GM12878 (cell line): ENCODE results near the gene SMIM7. TPM values are rescaled to one million over a fixed set of nuclear protein-coding genes. Genes with fewer than 3 reads are reported as not detected.

Experiments used
- ATAC-seq: fragments of 200-7000 bp; cut with Tn5 transposase; 3 replicates; pipeline ENCODE4 v1.9.1; 2020; ENCODE audit warnings: mild to moderate bottlenecking, moderate library complexity
- BruUV-seq: library from RNA; stranded (reverse); fragments of 400-500 nt; replicated peaks from 2 replicates; lab custom pipeline; 2021; lab: Mats Ljungman, UMichigan
- CTCF ChIA-PET: fragments of 300-600 bp; sonication (Branson Sonifier 250); formaldehyde crosslinking; extraction: SDS; loops from one replicate; lab custom pipeline; 2021; ENCODE audit warnings: inconsistent platforms; lab: Yijun Ruan, JAX
- POLR2A ChIA-PET: fragments of 350-600 bp; formaldehyde crosslinking; extraction: SDS; loops from one replicate; lab custom pipeline; 2021; ENCODE audit warnings: inconsistent platforms; lab: Charles Lee
- RAD21 ChIA-PET: fragments of 300-600 bp; sonication (Branson Sonifier 250); formaldehyde crosslinking; loops from one replicate; lab custom pipeline; 2023; ENCODE audit warnings: antibody characterized with exemption; ENCODE audit not compliant: unreplicated experiment; lab: Charles Lee
- SMC1A ChIA-PET: fragments of 300-600 bp; sonication (Branson Sonifier 250); formaldehyde crosslinking; loops from one replicate; lab custom pipeline; 2023; ENCODE audit not compliant: unreplicated experiment, uncharacterized antibody; lab: Charles Lee
- DNase-seq: peaks from one replicate; pipeline ENCODE4 v3.0.0-alpha.2; 2011; ENCODE audit warnings: low read depth, low spot score
- FAIRE-seq: peaks from 3 replicates; lab custom pipeline; 2011; peaks lifted over from hg19 to GRCh38; lab: Jason Lieb, UNC
- H2AFZ ChIP-seq: 2 replicates; pipeline ENCODE4 v1.6.0; 2011; ENCODE audit warnings: low read depth, low read length, control low read depth; ENCODE audit not compliant: control insufficient read depth
- H3K27ac ChIP-seq: 2 replicates; pipeline ENCODE4 v1.5.1; 2011; ENCODE audit warnings: control low read depth; ENCODE audit not compliant: control insufficient read depth, insufficient read depth
- H3K27me3 ChIP-seq, 2 experiments: replicated peaks in 1 of 2; 2 replicates each; pipeline versions ENCODE4 v1.6.0 to v1.6.1; 2011; ENCODE audit warnings: low read length in 1 of 2; ENCODE audit not compliant: control insufficient read depth in 2 of 2, insufficient read depth in 2 of 2
- H3K36me3 ChIP-seq, 2 experiments: 2 replicates each; pipeline ENCODE4 v1.5.1; 2011; ENCODE audit warnings: low read length in 1 of 2; ENCODE audit not compliant: control insufficient read depth in 2 of 2, insufficient read depth in 2 of 2
- H3K4me1 ChIP-seq: 2 replicates; pipeline ENCODE4 v1.6.1; 2011; ENCODE audit warnings: mild to moderate bottlenecking, low read length, moderate library complexity, mixed read lengths; ENCODE audit not compliant: control insufficient read depth, insufficient read depth
- H3K4me2 ChIP-seq: 2 replicates; pipeline ENCODE4 v1.6.0; 2011; ENCODE audit warnings: control low read depth; ENCODE audit not compliant: control insufficient read depth, insufficient read depth
- H3K4me3 ChIP-seq: fragments of 200-600 bp; sonication (generic); 2 replicates; pipeline ENCODE4 v1.5.1; 2016
- H3K79me2 ChIP-seq: 2 replicates; pipeline ENCODE4 v1.6.0; 2011; ENCODE audit warnings: low read length; ENCODE audit not compliant: control insufficient read depth, insufficient read depth
- H3K9ac ChIP-seq: 2 replicates; pipeline ENCODE4 v1.8.0; 2011; ENCODE audit warnings: low read length, control low read depth, mixed read lengths; ENCODE audit not compliant: control insufficient read depth, insufficient read depth
- H3K9me3 ChIP-seq: replicated peaks from 3 replicates; pipeline ENCODE4 v1.5.1; 2011; ENCODE audit warnings: mild to moderate bottlenecking, low read length; ENCODE audit not compliant: control insufficient read depth, insufficient read depth
- H4K20me1 ChIP-seq: 2 replicates; pipeline ENCODE4 v1.6.0; 2011; ENCODE audit not compliant: control insufficient read depth, insufficient read depth
- ATF7 ChIP-seq: fragments of 450-650 bp; IDR thresholded peaks from 2 replicates; pipeline ENCODE4 v1.6.1; 2016; ENCODE audit warnings: low read depth, mild to moderate bottlenecking
- BHLHE40 ChIP-seq, 2 experiments: fragments of 450-650 bp in 1 of 2; IDR thresholded peaks; 2 replicates each; pipeline ENCODE4 v1.6.1; 2011 to 2017; ENCODE audit warnings: low read depth in 2 of 2, borderline replicate concordance in 1 of 2, improper control_type of control experiment in 1 of 2, low read length in 1 of 2, mild to moderate bottlenecking in 1 of 2
- BRCA1 ChIP-seq: IDR thresholded peaks from 2 replicates; pipeline ENCODE4 v1.6.1; 2011; ENCODE audit warnings: low read depth, low read length, improper control_type of control experiment
- FOS ChIP-seq: IDR thresholded peaks from 3 replicates; pipeline ENCODE4 v1.6.1; 2011; ENCODE audit warnings: borderline replicate concordance; ENCODE audit not compliant: insufficient read length; ENCODE audit errors: extremely low read depth
- GATAD2B ChIP-seq: fragments of 450-650 bp; conservative IDR thresholded peaks from 2 replicates; pipeline ENCODE4 v1.6.1; 2017; ENCODE audit warnings: low read depth, mild to moderate bottlenecking, moderate library complexity
- IKZF1 ChIP-seq: fragments of 450-650 bp; conservative IDR thresholded peaks from 2 replicates; pipeline ENCODE4 v1.6.1; 2017; ENCODE audit warnings: antibody characterized with exemption, mild to moderate bottlenecking
- IRF4 ChIP-seq: IDR thresholded peaks from 2 replicates; pipeline ENCODE4 v1.6.1; 2011; ENCODE audit warnings: low read depth, low read length
- JUNB ChIP-seq: IDR thresholded peaks from 2 replicates; pipeline ENCODE4 v1.6.1; 2016; ENCODE audit warnings: antibody characterized with exemption, mild to moderate bottlenecking
- MYC ChIP-seq: IDR thresholded peaks from 2 replicates; pipeline ENCODE4 v1.6.1; 2011; ENCODE audit warnings: mild to moderate bottlenecking, low read length, moderate library complexity, inconsistent platforms; ENCODE audit not compliant: insufficient read depth, insufficient replicate concordance, insufficient read length, severe bottlenecking
- PML ChIP-seq: IDR thresholded peaks from 2 replicates; pipeline ENCODE4 v1.6.1; 2012; ENCODE audit warnings: low read length, inconsistent platforms
- POLR2AphosphoS5 ChIP-seq: IDR thresholded peaks from 2 replicates; pipeline ENCODE4 v1.6.1; 2011; ENCODE audit warnings: mild to moderate bottlenecking, low read length, inconsistent platforms
- RUNX3 ChIP-seq: IDR thresholded peaks from 2 replicates; pipeline ENCODE4 v1.6.1; 2012; ENCODE audit warnings: low read length, inconsistent platforms
- SREBF2 ChIP-seq: IDR thresholded peaks from 2 replicates; pipeline ENCODE4 v1.6.1; 2012; ENCODE audit warnings: mild to moderate bottlenecking, low read length
- STAT3 ChIP-seq: IDR thresholded peaks from 2 replicates; pipeline ENCODE4 v1.6.1; 2011; ENCODE audit warnings: low read depth, low read length, improper control_type of control experiment
- TARDBP ChIP-seq: IDR thresholded peaks from 2 replicates; pipeline ENCODE4 v1.6.1; 2016; ENCODE audit warnings: borderline replicate concordance
- TCF3 ChIP-seq: IDR thresholded peaks from 2 replicates; pipeline ENCODE4 v1.6.1; 2012; ENCODE audit warnings: low read depth, mild to moderate bottlenecking, low read length, borderline replicate concordance; ENCODE audit not compliant: insufficient read depth
- WGBS: methylation state at CpG from one replicate; pipeline ENCODE4 v1.1.6; 2016; ENCODE audit warnings: low lambda C conversion rate; ENCODE audit not compliant: insufficient replicate concordance, insufficient coverage; ENCODE audit errors: missing lambda C conversion rate; 5-methylcytosine and 5-hydroxymethylcytosine counted together
- in situ Hi-C: fragments of 300-500 bp; cut with MboI; formaldehyde crosslinking; loops from 9 replicates; pipeline ENCODE4 v1.14.3; 2018; ENCODE audit warnings: mixed read lengths
- intact Hi-C: fragments of 100-400 bp; cut with micrococcal nuclease; formaldehyde crosslinking; loops from one replicate; pipeline ENCODE4 v1.14.2; 2022; ENCODE audit not compliant: unreplicated experiment
- polyA plus RNA-seq, 11 experiments: library from polyadenylated mRNA; depleted of rRNA in 4 of 11; unstranded in 6 of 11; stranded (reverse) in 5 of 11; fragments of >200 nt; fragmentation: Nextera tagmentation in 4 of 11; fragmentation: Illumina TruSeq in 1 of 11; extraction: Ambion mirVana in 4 of 11; extraction: Trizol in 1 of 11; gene quantifications; 1 replicate in 1 of 11; 2 replicates in 10 of 11; pipeline versions ENCODE4 v1.2.1 to v1.2.3, GENCODE V29; 2011 to 2016; ENCODE audit warnings: inconsistent platforms in 2 of 11, missing spikeins in 2 of 11, low read depth in 1 of 11
- total RNA-seq, 4 experiments: library from RNA; depleted of rRNA in 3 of 4; stranded (reverse); fragments of >200 nt in 3 of 4; fragmentation: Illumina TruSeq in 1 of 4; extraction: Trizol in 1 of 4; gene quantifications; 2 replicates each; pipeline versions ENCODE4 v1.2.1 to v1.2.3, GENCODE V29; 2013 to 2021
- TF ChIP-seq, protein P1 (sequence below): fragments of 150-350 bp; IDR thresholded peaks from 2 replicates; pipeline ENCODE4 v1.6.1; 2016; ENCODE audit warnings: low read depth, low read length
- TF ChIP-seq, protein P2 (sequence below): IDR thresholded peaks from 2 replicates; pipeline ENCODE4 v1.6.1; 2011; ENCODE audit warnings: low read depth, mild to moderate bottlenecking, low read length, moderate library complexity, borderline replicate concordance; ENCODE audit errors: extremely low read depth
- TF ChIP-seq, protein P3 (sequence below): IDR thresholded peaks from 2 replicates; pipeline ENCODE4 v1.6.1; 2011; ENCODE audit warnings: mild to moderate bottlenecking, low read depth, low read length, moderate library complexity; ENCODE audit not compliant: insufficient replicate concordance
- TF ChIP-seq, protein P4 (sequence below): fragments of 150-350 bp; IDR thresholded peaks from 2 replicates; pipeline ENCODE4 v1.6.1; 2014; ENCODE audit warnings: mild to moderate bottlenecking, low read depth, low read length

The SMIM7 gene
- total and polyA plus RNA-seq, 10 of the 15 experiments (the other 5 are each of a cell fraction or from before 2014, with no cell fraction given) = 45.7 to 170 (median 70.8) TPM

DNA sequence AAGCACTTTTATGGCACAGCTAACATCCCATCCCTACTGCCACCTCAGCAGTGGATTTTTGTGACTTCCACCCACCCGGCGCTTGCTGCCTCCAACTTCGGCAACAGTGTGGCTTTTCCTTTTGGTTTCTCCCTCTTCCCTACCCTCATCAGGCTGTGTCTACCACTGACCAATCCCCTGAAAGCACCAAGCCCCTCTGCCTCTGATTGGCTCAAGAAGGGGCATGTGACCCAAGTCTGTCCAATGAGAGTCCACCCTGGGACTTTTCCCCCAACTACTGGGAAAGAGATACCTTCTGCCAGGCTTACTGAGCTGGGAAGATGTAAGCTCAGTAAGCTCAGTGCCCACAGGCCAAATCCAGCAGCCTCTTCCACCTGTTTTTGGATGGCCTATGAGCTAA is 5.8 kb downstream of the SMIM7 start:
- intact Hi-C loops = no loop called here
- POLR2A ChIA-PET = interaction anchor here (0.6 kb wide), 1 partner anchor 16 kb away, joined by 4 read pairs; no protein-coding TSS in a partner anchor
- CTCF ChIA-PET = no interaction called here
- FAIRE-seq (no peak), ATAC-seq (peak; percentile 73), DNase-seq (no peak)
- Histone ChIP-seq H3K9me3 (no peaks in the 10 kb centered on the region), H3K36me3 (peaks cover 17 to 48% of the 10 kb centered on the region in 2 experiments), H3K4me1 (peaks cover 12% of the 10 kb centered on the region), H3K27me3 (no peaks in the 10 kb centered on the region), H4K20me1 (peaks cover 13% of the 10 kb centered on the region), H3K27ac (no peak overlapping the region), H2AFZ (no peak overlapping the region), H3K4me3 (no peak overlapping the region), H3K79me2 (peaks cover 31% of the 10 kb centered on the region), H3K9ac (no peak overlapping the region), H3K4me2 (no peak overlapping the region)
- no TSS peak for BruUV-seq
- in situ Hi-C loops = no loop called here
- SMC1A ChIA-PET = interaction anchor here (1.7 kb wide), 1 partner anchor 67 kb away, joined by 4 read pairs; no protein-coding TSS in a partner anchor
- WGBS = 98% methylated on average over 3 of the region's 3 CpGs
- RAD21 ChIA-PET = no interaction called here
- TF ChIP-seq ATF7 = no peak
- no peak for TF ChIP-seq POLR2AphosphoS5
- TF ChIP-seq BHLHE40 (IDR thresholded peaks at IDR 0.05; ENCODE audit: borderline replicate concordance in 1 of 2, low read depth in 2 of 2, low read length in 1 of 2) = no peak
- TF ChIP-seq, protein P1, sequence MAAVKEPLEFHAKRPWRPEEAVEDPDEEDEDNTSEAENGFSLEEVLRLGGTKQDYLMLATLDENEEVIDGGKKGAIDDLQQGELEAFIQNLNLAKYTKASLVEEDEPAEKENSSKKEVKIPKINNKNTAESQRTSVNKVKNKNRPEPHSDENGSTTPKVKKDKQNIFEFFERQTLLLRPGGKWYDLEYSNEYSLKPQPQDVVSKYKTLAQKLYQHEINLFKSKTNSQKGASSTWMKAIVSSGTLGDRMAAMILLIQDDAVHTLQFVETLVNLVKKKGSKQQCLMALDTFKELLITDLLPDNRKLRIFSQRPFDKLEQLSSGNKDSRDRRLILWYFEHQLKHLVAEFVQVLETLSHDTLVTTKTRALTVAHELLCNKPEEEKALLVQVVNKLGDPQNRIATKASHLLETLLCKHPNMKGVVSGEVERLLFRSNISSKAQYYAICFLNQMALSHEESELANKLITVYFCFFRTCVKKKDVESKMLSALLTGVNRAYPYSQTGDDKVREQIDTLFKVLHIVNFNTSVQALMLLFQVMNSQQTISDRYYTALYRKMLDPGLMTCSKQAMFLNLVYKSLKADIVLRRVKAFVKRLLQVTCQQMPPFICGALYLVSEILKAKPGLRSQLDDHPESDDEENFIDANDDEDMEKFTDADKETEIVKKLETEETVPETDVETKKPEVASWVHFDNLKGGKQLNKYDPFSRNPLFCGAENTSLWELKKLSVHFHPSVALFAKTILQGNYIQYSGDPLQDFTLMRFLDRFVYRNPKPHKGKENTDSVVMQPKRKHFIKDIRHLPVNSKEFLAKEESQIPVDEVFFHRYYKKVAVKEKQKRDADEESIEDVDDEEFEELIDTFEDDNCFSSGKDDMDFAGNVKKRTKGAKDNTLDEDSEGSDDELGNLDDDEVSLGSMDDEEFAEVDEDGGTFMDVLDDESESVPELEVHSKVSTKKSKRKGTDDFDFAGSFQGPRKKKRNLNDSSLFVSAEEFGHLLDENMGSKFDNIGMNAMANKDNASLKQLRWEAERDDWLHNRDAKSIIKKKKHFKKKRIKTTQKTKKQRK = no peak
- TF ChIP-seq FOS = peak; percentile 13
- TF ChIP-seq, protein P2, sequence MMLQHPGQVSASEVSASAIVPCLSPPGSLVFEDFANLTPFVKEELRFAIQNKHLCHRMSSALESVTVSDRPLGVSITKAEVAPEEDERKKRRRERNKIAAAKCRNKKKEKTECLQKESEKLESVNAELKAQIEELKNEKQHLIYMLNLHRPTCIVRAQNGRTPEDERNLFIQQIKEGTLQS = 0 out of 2 replicates have a peak, but pooled peaks have one; percentile 52
- TF ChIP-seq IRF4 = no peak
- TF ChIP-seq IKZF1 = no peak
- TF ChIP-seq TARDBP = no peak
- no peak for TF ChIP-seq RUNX3
- TF ChIP-seq JUNB = no peak
- no peak for TF ChIP-seq MYC
- TF ChIP-seq TCF3 = no peak
- no peak for TF ChIP-seq PML
- no peak for TF ChIP-seq STAT3
- no peak for TF ChIP-seq GATAD2B
- TF ChIP-seq, protein P3, sequence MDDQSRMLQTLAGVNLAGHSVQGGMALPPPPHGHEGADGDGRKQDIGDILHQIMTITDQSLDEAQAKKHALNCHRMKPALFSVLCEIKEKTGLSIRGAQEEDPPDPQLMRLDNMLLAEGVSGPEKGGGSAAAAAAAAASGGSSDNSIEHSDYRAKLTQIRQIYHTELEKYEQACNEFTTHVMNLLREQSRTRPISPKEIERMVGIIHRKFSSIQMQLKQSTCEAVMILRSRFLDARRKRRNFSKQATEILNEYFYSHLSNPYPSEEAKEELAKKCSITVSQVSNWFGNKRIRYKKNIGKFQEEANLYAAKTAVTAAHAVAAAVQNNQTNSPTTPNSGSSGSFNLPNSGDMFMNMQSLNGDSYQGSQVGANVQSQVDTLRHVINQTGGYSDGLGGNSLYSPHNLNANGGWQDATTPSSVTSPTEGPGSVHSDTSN = no peak
- TF ChIP-seq BRCA1 = no peak
- TF ChIP-seq, protein P4, sequence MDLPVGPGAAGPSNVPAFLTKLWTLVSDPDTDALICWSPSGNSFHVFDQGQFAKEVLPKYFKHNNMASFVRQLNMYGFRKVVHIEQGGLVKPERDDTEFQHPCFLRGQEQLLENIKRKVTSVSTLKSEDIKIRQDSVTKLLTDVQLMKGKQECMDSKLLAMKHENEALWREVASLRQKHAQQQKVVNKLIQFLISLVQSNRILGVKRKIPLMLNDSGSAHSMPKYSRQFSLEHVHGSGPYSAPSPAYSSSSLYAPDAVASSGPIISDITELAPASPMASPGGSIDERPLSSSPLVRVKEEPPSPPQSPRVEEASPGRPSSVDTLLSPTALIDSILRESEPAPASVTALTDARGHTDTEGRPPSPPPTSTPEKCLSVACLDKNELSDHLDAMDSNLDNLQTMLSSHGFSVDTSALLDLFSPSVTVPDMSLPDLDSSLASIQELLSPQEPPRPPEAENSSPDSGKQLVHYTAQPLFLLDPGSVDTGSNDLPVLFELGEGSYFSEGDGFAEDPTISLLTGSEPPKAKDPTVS = no peak
- no peak for TF ChIP-seq SREBF2
